Activated CD8-positive, alpha-beta memory T cell treated with anti-CD3 and anti-CD28 coated beads for 24 hours (primary cell): ENCODE measurements around the gene SIKE1.
"Not testable (repeated sequence)": the region's sequence is repeated elsewhere in the genome, so short reads cannot be mapped to it uniquely, and the experiment has no call there.

ENCODE experiments used
- DNase-seq: peaks from one replicate; pipeline ENCODE4 v3.0.0-alpha.2; 2020

The SIKE1 gene

DNA sequence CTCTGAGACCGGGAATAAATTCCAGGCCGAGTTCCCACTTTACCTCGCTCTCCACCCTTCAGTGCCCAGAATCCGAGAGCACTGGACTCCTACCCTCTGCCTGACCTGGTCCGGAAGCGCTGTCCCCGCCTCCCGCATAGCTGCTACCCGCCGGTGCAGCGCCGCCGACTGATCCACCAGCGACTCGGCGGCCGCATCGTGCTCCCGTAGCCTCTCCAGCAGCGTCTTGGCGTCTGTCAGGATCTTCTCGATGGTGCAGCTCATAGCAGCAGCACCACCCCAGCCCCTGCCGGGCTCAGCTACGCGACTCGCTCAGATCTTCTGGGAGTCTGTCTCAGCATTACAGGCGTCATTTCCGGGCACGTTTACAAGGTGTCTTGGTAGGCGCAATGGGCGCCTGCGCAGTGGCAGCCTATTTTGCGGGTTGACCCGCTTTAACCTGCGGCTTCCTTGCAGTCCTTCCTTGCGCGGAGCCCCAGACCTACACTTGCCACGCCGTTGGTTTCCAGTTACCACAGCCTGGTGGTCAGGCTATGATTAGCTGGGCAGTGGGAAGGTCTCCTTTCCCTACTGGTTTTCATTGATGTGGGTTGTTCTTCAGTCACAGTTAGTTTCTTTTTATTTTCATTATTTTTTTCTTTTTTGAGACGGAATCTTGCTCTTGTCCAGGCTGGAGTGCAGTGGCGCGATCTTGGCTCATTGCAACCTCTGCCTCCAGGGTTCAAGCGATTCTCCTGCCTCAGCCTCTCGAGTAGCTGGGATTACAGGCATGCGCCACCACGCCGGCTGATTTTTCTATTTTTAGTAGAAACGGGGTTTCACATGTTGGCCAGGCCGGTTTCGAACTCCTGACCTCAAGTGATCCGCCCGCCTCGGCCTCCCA lies at the start of gene SIKE1:
TSS of gene SIKE1 (minus strand) at position 342 of the 883 bp plus-strand sequence. CDS start at position 264, 78 bp downstream.
- peak; percentile 94 for DNase-seq

DNA sequence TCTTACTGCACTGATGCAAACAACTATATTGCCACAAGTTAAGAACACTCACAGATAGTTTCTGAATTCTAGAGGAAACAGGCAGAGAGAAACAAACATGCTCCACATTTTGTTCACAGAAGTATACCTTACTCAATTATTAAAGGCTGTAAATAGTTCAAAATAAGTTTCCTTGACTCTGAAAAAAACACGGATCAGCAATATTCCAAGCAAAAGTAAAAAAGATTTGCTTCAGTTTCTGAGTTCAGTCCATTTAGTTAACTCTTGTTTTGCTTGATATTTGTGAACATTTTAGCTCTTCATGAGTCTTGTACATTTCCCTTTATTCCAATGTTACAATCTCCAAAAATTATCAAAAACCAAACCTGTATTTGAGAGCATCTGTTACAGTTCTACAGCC lies 49.6 kb upstream of the SIKE1 start:
- not testable (repeated sequence) for DNase-seq

DNA sequence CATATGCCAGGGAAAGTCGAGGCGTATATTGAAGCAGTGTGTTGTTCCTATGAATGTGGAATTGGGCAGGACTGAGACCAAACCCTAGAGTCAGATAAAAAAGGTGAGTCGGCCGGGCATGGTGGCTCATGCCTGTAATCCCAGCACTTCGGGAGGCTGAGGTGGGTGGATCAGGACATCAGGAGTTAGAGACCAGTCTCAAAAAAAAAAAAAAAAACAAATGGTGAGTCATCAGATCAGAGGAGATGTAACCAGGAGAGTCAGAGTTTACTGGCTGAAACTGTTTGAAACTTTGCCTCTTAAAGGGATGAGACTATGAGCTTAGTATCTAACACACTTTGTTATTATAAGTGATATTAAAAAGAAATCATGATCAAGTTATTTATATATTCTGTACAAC lies 47.8 kb upstream of the SIKE1 start:
- DNase-seq: no peak

DNA sequence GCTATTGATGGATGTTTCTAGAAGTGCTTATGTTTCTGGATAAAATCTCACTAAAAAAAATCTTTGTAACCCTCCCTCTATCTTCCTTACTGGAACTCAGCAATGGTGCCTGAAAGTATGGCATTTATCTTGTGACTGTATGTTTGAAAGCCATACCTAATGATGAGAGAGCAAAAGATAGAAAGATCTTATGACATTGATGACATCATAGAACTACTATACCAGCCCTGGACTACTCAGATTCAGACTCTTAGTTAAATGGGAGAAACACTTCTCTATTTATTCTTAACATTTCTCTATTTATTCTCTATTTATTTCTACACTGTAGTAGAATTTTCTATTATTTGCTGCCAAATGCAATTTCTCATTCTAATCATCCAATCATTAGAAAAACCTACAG lies 41.5 kb upstream of the SIKE1 start:
- DNase-seq: no peak

DNA sequence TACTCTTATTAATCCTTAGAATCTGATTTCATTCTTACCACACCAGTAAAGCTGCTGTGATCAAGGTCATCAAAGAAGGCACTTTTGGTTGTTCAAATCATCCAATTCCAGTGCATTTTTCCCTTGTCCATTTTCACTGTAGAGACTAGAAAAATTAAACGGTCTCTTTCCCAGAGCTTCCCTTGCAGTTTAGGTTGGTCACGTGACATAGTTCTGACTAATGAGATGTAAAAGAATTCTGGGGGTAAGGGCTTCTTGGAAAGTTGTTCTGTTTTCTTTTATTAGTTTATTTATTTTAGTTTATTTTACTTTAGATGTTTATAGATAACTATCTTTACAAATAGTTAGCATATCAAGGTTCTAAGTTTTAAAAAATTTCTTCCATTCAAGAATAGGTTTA lies 39.9 kb upstream of the SIKE1 start:
- no peak for DNase-seq

DNA sequence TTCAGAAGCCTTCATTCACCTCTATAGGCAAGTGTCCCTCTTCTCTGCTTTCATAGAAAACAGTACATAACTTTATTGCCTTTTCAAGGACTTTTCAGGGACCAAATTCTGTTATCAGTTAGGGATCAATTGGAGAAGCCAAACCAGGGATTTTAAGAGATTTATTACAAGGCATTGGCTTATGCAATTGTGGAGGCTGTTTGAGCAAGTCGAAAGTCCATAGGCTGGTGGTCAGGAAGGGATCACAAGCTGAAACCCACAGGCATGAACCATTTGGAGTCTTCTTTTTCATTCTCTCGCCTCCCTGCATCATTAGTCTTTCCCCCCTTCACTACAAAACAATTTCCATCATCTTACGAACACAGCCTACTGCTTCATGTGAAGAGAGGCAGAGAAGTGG lies 39.4 kb upstream of the SIKE1 start:
- no peak for DNase-seq

DNA sequence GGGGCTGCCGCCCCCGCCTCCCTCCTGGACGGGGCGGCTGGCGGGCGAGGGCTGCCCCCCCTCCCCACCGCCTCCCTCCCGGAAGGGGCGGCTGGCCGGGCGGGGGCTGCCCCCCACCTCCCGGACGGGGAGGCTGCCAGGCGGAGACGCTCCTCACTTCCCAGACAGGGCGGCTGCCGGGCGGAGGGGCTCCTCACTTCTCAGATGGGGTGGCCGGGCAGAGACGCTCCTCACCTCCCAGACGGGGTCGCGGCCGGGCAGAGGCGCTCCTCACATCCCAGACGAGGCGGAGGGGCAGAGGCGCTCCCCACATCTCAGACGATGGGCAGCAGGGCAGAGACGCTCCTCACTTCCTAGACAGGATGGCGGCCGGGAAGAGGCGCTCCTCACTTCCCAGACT lies 24.0 kb upstream of the SIKE1 start:
- DNase-seq: not testable (repeated sequence)

DNA sequence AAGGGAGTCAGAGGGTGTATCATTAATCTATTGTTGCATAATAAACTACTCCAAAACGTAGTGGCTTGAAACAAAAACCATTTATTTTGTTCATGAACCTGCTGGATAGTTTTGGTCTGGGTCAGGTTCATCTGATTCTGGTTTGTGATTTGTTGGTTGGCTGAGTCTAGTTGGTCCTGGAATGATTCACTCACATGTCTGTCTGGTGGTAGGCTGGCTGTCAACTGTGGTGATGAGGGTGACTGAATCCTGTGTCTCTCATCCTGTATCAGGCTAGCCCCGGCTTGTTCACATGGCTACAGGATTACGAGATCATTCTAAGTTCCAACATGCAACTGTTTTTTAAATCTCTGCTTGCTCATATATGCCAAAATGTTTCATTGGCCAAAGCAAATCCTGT lies 22.5 kb upstream of the SIKE1 start:
- no peak for DNase-seq

DNA sequence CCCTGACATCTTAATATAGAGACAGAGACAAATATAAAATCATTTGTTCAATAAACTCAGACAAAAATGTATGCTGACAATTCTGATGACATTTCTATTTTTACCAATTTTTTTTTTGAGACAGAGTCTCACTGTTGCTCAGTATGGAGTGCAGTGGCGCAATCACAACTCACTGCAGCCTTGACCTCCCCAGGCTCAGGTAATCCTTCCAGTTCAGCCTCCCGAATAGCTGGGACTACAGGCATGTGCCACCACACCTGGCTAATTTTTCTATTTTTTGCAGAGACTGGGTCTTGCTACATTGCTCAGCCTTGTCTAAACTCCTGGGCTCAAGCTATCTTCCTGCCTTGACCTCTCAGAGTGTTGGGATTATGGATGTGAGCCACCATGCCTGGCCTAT lies 13.6 kb upstream of the SIKE1 start:
- DNase-seq: no peak

DNA sequence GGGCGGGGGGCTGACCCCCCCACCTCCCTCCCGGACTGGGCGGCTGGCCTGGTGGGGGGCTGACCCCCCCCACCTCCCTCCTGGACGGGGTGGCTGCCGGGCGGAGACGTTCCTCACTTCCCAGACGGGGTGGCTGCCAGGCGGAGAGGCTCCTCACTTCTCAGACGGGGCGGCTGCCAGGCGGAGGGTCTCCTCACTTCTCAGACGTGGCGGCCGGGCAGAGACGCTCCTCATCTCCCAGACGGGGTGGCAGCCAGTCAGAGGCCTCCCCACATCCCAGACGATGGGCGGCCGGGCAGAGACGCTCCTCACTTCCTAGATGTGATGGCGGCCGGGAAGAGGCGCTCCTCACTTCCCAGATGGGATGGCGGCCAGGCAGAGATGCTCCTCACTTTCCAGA lies 10.1 kb upstream of the SIKE1 start:
- DNase-seq: not testable (repeated sequence)

DNA sequence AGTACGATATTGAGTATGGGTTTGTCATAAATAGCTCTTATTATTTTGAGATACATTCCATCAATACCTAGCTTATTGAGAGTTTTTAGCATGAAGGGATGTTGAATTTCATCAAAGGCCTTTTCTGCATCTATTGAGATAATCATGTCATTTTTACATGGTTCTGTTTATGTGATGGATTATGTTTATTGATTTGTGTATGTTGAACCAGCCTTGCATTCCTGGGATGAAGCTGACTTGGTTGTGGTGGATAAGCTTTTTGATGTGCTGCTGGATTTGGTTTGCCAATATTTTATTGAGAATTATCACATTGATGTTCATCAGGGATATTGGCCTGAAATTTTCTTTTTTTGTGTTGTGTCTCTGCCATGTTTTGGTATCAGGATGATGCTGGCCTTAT lies 6.0 kb upstream of the SIKE1 start:
- not testable (repeated sequence) for DNase-seq

DNA sequence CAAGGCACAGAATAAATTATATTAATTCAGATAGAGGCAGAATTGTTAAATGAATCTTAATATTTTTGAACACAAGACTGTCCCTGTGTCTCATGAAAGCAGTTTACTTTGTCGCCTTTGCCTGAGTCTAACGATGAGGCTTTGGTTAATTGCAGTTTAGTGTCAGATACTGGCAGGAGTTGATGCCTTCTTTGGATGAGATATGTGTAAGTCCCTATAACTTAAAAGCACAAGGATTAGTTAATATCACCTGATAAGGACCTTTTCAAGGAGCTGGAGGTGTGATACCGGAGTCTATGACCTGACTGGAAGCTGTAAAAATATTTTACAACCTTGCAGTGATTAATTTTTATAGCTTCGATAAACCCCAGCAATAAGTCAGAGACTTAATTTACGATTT lies 2.0 kb upstream of the SIKE1 start:
- no peak for DNase-seq

DNA sequence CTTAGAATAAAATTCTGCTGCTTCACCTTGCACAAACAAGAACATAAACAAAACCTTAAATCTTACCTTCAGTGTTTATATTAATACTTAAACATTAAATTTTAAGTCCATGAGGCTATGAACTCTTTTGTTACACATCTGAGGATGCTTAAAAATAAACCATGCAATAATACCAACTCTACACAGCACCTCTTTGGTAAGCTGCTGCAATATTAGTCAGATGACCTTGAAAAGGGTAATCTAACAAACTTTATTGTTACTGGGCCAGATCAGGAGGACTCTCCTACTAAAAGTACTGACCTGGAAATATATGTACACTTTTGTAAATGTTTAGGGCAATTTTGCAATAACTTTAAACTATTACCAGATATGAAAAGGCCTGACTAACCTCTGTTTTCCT lies 763 bp downstream of the SIKE1 start:
- DNase-seq: no peak

DNA sequence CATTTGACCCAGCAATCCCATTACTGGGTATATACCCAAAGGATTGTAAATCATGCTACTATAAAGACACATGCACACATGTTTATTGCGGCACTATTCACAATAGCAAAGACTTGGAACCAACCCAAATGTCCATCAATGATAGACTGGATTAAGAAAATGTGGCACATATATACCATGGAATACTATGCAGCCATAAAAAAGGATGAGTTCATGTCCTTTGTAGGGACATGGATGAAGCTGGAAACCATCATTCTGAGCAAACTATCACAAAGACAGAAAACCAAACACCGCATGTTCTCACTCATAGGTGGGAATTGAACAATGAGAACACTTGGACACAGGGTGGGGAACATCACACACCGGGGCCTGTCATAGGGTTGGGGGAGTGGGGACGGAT lies 3.8 kb downstream of the SIKE1 start:
- not testable (repeated sequence) for DNase-seq

DNA sequence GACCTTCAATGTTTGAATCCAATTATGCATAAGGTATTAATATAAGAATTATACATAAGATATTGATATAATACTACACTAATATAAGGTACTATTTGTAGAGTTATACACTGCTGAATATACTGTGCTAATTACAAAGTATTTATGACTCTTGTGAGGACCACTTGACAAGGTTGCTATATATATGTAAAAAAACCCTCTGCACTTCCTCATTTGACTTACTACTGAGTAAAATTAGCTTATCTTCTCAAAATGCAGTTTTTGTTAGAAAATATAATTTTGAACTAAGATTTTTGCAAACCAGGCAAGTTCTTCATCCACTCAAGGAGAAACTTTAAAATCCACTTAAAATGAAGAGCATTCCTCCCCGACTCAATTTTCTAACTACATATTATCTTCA lies 8.5 kb downstream of the SIKE1 start:
- DNase-seq: no peak

DNA sequence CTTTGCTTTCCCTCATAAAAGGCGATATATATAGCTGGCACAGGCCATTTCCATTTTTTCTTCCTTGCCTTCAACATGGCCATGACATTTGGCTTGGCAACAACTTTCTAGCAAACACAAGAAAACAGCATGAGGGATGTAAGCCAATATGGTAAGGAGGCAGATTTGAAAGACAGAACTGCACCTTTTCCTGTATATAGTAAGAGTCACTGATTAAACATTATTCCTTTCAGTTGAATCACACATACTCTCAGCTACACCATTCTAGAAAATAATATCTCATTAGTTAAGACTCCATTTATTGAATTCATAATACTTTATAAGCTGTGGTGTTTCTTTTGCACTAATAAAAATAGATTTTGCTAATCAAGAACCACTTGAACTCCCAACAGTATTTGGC lies 9.5 kb downstream of the SIKE1 start:
- no peak for DNase-seq

DNA sequence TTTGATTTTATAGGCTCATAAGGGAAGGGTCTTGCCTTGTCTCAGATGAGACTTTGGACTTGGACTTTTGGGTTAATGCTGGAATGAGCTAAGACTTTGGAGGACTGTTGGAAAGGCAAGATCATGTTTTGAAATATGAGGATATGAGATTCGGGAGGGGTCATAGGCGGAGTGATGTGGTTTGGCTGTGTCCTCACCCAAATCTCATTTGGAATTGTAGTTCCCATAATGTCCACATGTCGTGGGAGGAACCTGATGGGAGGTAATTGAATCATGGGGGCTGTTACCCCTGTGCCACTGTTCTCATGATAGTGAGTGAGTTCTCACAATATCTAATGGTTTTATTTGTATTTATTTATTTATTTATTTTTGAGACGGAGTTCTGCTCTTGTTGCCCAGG lies 15.8 kb downstream of the SIKE1 start:
- no peak for DNase-seq

DNA sequence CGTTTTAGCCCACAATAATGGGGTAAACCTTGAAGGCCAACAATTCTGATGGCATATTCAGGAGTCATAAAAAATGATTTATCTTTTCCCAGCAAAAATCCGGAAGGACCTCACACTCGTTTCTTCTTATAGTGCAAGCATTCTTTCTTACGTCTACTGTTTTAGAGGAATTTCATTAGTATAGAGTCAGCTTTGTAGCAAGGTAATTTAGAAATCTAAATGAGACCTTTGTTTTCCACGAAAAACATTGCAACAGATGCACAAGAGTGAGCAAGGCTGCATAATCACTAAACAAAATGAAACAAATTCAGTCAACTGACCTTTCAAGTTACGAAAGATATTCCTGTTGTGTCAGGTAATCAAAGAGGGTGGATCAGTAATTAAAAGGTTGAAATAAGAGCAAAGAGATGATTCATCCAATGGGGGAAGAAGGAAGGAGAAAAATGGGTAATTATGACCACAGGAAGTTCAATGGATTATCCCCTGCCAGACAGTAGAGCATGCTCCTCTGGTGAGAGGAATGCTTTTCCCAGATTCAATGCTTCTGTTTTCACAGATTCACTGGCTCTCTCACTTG lies 22.1 kb downstream of the SIKE1 start:
- DNase-seq: no peak

DNA sequence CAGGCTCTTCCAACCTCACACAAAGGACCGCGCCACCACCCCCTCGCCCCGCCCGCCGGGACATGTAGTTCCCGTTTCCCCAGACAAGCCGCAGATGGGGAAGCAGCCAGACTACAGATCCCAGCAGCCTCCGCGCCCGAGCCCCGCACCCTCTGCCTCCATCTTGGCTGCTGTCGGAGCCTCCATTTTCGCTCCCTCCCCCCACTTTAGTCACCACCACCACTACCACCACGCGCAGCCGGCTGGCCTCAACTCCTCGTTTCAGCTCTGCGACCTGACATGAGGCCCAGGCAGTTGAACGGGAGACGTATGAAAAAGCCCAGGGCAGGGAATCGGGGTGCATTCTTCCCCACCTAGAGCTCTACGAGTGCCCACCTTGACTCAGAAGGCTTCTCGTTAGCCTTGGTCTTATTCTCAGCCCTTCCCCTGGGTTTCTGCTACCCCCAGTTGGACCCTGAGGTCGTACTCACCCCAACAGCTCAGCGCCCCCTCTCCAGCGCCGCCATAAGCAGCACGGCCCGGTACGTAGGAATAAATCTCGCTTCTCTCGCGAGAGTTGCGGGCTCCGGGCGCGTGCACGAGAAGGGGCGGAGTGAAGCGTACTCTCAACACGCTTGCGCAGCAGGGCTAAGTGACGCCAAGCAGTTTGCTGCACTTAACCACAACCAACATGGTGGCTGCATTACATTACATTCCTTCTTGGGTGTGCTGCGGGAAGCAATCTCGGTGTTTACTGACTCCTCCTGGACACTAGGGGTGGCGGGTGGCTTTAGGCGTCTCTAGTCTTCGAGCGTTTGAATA lies 22.8 kb downstream of the SIKE1 start, which contains the start of gene CSDE1:
TSS of gene CSDE1 (minus strand) at position 530 of the 801 bp plus-strand sequence. CDS start 18,094 bp downstream, outside the sequence.
- peak; percentile 97 for DNase-seq

DNA sequence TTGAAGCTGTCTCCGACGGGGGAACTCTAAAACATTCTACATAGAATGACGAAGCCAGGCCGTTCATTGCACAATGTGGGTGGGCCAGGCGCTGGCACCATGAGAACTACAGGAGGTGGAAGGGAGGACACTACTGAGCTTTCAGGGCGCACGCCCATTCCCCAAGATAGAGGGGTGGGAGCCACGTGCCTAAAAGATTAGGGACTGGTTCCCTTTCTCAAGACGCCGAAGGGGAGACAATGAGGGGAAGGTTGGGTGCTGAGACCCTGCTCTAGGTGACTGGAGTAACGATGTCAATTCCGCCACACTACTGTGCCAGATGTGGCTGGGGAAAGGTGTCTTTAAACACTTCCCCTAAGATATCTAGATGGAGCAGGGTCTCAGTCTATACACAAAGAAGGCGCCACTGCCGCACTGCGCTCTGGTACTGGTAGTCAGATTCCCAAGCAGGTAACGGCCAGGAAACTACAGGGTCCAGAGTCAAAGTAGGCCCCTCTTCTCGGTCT lies 23.5 kb downstream of the SIKE1 start:
- DNase-seq: no peak

DNA sequence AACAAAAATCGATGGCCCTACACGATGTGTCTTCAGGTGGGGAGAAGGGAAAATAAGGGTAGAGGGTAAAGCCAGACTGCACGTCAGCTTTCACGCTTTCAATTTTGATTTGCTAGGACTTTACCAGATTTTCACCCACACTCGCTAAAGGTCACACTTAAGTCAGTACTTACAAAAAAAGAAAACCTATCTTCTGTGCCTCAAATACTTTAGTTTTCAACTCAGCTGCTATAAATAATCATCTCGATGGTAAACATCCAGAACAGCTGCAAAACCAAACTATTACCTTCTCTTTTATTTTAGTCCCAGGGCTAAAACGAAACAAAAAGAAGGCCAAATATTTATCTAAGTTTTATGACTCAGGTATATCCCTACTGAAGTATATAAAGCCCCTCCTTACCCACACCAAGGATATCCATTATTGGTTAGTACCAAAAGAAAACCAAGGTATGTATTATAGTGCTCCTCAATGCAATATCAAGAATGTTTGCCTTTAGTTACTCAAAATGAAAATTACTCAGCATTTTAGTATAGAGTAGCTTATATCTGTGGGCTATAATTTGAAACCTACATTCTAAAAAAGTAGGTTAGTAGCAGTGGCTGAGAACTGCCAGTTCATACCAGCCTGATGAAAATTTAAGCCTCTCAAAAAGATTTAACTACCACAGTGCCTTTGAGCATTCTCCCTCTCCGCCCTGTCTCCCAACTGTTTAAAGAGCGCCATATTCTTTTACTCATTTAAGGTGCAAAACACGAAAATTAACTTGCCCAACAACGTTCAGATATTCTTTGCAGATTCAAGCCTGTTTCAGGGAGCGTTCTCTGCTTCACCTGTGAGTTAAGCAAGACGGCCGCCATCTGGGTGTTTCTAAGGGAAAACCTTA lies 24.2 kb downstream of the SIKE1 start:
- DNase-seq: no peak
